ENCODE data around the gene CTNNA2.

DNA sequence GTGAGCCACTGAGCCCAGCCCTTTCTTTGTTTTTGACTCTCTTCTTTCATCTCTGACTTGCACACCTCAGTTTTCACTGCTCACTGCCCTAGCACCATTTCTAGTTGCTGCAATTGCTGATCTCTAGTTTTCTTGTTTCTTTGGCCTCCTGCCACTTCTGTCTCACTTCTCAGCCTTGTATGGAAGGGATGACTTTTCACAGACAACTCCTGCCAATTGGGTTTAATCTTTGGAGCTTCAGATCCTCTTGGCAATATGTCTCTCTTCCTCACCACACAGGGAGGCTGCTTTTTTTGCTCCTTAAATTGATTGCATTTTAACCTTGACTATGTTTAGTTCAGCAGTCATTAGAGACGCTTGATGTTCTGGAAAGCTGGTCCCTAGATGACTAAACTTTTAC is 323.1 kb downstream of the CTNNA2 start:
- TF ChIP-seq, protein P1, sequence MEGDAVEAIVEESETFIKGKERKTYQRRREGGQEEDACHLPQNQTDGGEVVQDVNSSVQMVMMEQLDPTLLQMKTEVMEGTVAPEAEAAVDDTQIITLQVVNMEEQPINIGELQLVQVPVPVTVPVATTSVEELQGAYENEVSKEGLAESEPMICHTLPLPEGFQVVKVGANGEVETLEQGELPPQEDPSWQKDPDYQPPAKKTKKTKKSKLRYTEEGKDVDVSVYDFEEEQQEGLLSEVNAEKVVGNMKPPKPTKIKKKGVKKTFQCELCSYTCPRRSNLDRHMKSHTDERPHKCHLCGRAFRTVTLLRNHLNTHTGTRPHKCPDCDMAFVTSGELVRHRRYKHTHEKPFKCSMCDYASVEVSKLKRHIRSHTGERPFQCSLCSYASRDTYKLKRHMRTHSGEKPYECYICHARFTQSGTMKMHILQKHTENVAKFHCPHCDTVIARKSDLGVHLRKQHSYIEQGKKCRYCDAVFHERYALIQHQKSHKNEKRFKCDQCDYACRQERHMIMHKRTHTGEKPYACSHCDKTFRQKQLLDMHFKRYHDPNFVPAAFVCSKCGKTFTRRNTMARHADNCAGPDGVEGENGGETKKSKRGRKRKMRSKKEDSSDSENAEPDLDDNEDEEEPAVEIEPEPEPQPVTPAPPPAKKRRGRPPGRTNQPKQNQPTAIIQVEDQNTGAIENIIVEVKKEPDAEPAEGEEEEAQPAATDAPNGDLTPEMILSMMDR (IDR thresholded peaks at IDR 0.05): no peak
- TF ChIP-seq EP300 (IDR thresholded peaks at IDR 0.05): no peak
- no peak for TF ChIP-seq POLR2A (IDR thresholded peaks at IDR 0.05)
